ENCODE results near the gene IKBKE. TPM values are rescaled to one million over a fixed set of nuclear protein-coding genes. Genes with fewer than 3 reads are reported as not detected.

The IKBKE gene
- total and polyA plus RNA-seq, 10 of the 15 experiments (the other 5 are each of a cell fraction or from before 2014, with no cell fraction given): 12.8 to 35.1 (median 23.1) TPM

DNA sequence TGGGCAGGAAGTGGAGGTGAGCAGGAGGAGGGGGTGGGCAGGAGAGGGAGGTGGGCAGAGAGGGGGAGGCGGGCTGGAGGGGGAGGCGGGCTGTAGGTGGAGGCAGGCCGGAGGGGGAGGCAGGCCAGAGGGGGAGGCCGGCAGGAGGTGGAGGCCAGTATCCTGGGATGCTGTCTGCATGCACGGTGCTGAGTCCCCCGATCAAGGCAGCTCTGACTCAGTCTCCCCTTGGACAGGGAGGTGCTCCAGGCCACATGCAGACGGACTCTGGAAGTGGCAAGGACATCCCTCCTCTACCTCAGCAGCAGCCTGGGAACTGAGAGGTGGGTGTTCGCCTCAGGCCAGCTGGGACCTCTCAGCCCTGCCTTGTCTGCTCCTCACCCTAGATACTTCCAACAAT, 9.9 kb downstream of the IKBKE start:
- ChIA-PET POLR2A (interaction anchor here (2.4 kb wide), 1 partner anchor 18 kb away, joined by 7 read pairs; no protein-coding TSS in a partner anchor), RAD21 (ENCODE audit: unreplicated experiment) (interaction anchor here (1.1 to 4.4 kb wide), 14 partner anchors 10 to 316 kb away, joined by 3 to 55 read pairs (median 7); partner anchors contain the start of gene IKBKE), SMC1A (ENCODE audit: uncharacterized antibody, unreplicated experiment) (interaction anchor here (1.1 to 3.7 kb wide), 14 partner anchors 9 to 112 kb away, joined by 3 to 70 read pairs (median 6); partner anchors contain the start of genes IKBKE and RASSF5), CTCF (interaction anchor here (1.2 to 10.7 kb wide), 27 partner anchors 10 to 184 kb away, joined by 3 to 199 read pairs (median 10); partner anchors contain the start of gene IKBKE)
- H3K9ac ChIP-seq (ENCODE audit: control insufficient read depth, insufficient read depth, low read length): no peak overlapping the region
- H3K4me3 ChIP-seq: no peak overlapping the region
- in situ Hi-C loops (cut with MboI): no loop called here
- no peaks in the 10 kb centered on the region for H3K27me3 ChIP-seq (replicated peaks in 1 of 2; ENCODE audit: control insufficient read depth in 2 of 2, insufficient read depth in 2 of 2, low read length in 1 of 2)
- WGBS (ENCODE audit: insufficient coverage, insufficient replicate concordance, low lambda C conversion rate, missing lambda C conversion rate): 93% methylated on average over 4 of the region's 8 CpGs
- no peaks in the 10 kb centered on the region for H3K9me3 ChIP-seq (replicated peaks; ENCODE audit: control insufficient read depth, insufficient read depth, low read length)
- no peak for FAIRE-seq
- H3K4me2 ChIP-seq (ENCODE audit: control insufficient read depth, insufficient read depth): no peak overlapping the region
- no peaks in the 10 kb centered on the region for H4K20me1 ChIP-seq (ENCODE audit: control insufficient read depth, insufficient read depth)
- H3K36me3 ChIP-seq (ENCODE audit: control insufficient read depth in 2 of 2, insufficient read depth in 2 of 2, low read length in 1 of 2): peaks cover 32 to 44% of the 10 kb centered on the region in 2 experiments
- H3K79me2 ChIP-seq (ENCODE audit: control insufficient read depth, insufficient read depth, low read length): 0 out of 2 replicates have a peak, but pooled peaks cover 1% of the 10 kb centered on the region
- DNase-seq (ENCODE audit: low read depth, low spot score): no peak
- TF ChIP-seq PML (IDR thresholded peaks at IDR 0.05; ENCODE audit: low read length) (no peak), MTA3 (IDR thresholded peaks at IDR 0.05; ENCODE audit: borderline replicate concordance, low read length) (no peak), HDAC2 (IDR thresholded peaks at IDR 0.05) (no peak), MYB (IDR thresholded peaks at IDR 0.05; ENCODE audit: borderline replicate concordance, low read depth, low read length) (no peak), ESRRA (IDR thresholded peaks at IDR 0.05; ENCODE audit: low read length) (no peak), EZH2 (IDR thresholded peaks at IDR 0.05; ENCODE audit: borderline replicate concordance, control insufficient read depth, low read depth, low read length) (no peak)
- TF ChIP-seq, protein P1, sequence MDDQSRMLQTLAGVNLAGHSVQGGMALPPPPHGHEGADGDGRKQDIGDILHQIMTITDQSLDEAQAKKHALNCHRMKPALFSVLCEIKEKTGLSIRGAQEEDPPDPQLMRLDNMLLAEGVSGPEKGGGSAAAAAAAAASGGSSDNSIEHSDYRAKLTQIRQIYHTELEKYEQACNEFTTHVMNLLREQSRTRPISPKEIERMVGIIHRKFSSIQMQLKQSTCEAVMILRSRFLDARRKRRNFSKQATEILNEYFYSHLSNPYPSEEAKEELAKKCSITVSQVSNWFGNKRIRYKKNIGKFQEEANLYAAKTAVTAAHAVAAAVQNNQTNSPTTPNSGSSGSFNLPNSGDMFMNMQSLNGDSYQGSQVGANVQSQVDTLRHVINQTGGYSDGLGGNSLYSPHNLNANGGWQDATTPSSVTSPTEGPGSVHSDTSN (IDR thresholded peaks at IDR 0.05; ENCODE audit: insufficient replicate concordance, low read depth, low read length): no peak
- TF ChIP-seq, protein P2, sequence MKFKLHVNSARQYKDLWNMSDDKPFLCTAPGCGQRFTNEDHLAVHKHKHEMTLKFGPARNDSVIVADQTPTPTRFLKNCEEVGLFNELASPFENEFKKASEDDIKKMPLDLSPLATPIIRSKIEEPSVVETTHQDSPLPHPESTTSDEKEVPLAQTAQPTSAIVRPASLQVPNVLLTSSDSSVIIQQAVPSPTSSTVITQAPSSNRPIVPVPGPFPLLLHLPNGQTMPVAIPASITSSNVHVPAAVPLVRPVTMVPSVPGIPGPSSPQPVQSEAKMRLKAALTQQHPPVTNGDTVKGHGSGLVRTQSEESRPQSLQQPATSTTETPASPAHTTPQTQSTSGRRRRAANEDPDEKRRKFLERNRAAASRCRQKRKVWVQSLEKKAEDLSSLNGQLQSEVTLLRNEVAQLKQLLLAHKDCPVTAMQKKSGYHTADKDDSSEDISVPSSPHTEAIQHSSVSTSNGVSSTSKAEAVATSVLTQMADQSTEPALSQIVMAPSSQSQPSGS (IDR thresholded peaks at IDR 0.05; ENCODE audit: low read length): no peak
- H2AFZ ChIP-seq (ENCODE audit: control insufficient read depth, low read depth, low read length): no peak overlapping the region
- H3K27ac ChIP-seq (ENCODE audit: control insufficient read depth, insufficient read depth): no peak overlapping the region
- intact Hi-C loops (cut with micrococcal nuclease; ENCODE audit: unreplicated experiment): no loop called here
- H3K4me1 ChIP-seq (ENCODE audit: control insufficient read depth, insufficient read depth, low read length): peaks cover 14% of the 10 kb centered on the region
- no TSS peak for BruUV-seq (replicated peaks)
- ATAC-seq: no peak

All from GM12878 (cell line).